IPS-18a (cell line): ENCODE measurements around the gene TBX21.
A peak's percentile ranks its signal among the peaks of the same experiment; 100 is the strongest.

Source experiments
- H3K27ac ChIP-seq: one replicate; pipeline ENCODE4 v1.5.1; 2013; ENCODE audit warnings: low read length
- H3K27me3 ChIP-seq: one replicate; pipeline ENCODE4 v1.6.1; 2013; ENCODE audit warnings: mild to moderate bottlenecking, low read length; ENCODE audit not compliant: control insufficient read depth, insufficient read depth
- H3K36me3 ChIP-seq: one replicate; pipeline ENCODE4 v1.6.1; 2013; ENCODE audit warnings: low read depth, low read length; ENCODE audit not compliant: control insufficient read depth
- H3K4me1 ChIP-seq: one replicate; pipeline ENCODE4 v1.6.1; 2013; ENCODE audit warnings: low read depth, low read length; ENCODE audit not compliant: control insufficient read depth
- H3K4me3 ChIP-seq: one replicate; pipeline ENCODE4 v1.5.1; 2013; ENCODE audit warnings: low read length
- H3K9ac ChIP-seq: one replicate; pipeline ENCODE4 v1.6.1; 2013; ENCODE audit warnings: mild to moderate bottlenecking, low read length, moderate library complexity
- H3K9me3 ChIP-seq: one replicate; pipeline ENCODE4 v1.6.1; 2013; ENCODE audit warnings: low read depth, low read length; ENCODE audit not compliant: control insufficient read depth

Gene TBX21

GRCh38 chr17:47728214-47728877, 4.7 kb upstream of the TBX21 start:
- Histone ChIP-seq H3K4me3 (no peak overlapping the region), H3K9me3 (no peaks in the 10 kb centered on the region), H3K36me3 (no peaks in the 10 kb centered on the region), H3K27me3 (peaks cover 32% of the 10 kb centered on the region), H3K4me1 (peaks cover 4% of the 10 kb centered on the region), H3K9ac (no peak overlapping the region), H3K27ac (no peak overlapping the region)

GRCh38 chr17:47729476-47729875, 3.6 kb upstream of the TBX21 start:
- peaks cover 43% of the 10 kb centered on the region for H3K27me3 ChIP-seq
- H3K9me3 ChIP-seq, result no peaks in the 10 kb centered on the region

GRCh38 chr17:47730681-47731080, 2.4 kb upstream of the TBX21 start:
- Histone ChIP-seq H3K4me3 (no peak overlapping the region), H3K4me1 (peaks cover 4% of the 10 kb centered on the region), H3K36me3 (no peaks in the 10 kb centered on the region), H3K9me3 (no peaks in the 10 kb centered on the region), H3K27me3 (peaks cover 56% of the 10 kb centered on the region), H3K9ac (no peak overlapping the region), H3K27ac (no peak overlapping the region)

More at GRCh38 chr17:47729476-47729875, 3.6 kb upstream of the TBX21 start:
- H3K36me3 ChIP-seq, result no peaks in the 10 kb centered on the region
- H3K4me3 ChIP-seq, result no peak overlapping the region
- no peak overlapping the region for H3K27ac ChIP-seq
- H3K9ac ChIP-seq, result no peak overlapping the region
- peaks cover 4% of the 10 kb centered on the region for H3K4me1 ChIP-seq

- Histone ChIP-seq H3K9ac (no peak overlapping the region), H3K27me3 (peaks cover 63% of the 10 kb centered on the region), H3K27ac (no peak overlapping the region), H3K4me1 (peaks cover 4% of the 10 kb centered on the region), H3K9me3 (no peaks in the 10 kb centered on the region), H3K4me3 (no peak overlapping the region), H3K36me3 (no peaks in the 10 kb centered on the region)
Observed at GRCh38 chr17:47731396-47731795, 1.6 kb upstream of the TBX21 start.

GRCh38 chr17:47732399-47733046, 513 bp upstream of the TBX21 start:
- Histone ChIP-seq H3K4me1 (peaks cover 4% of the 10 kb centered on the region), H3K4me3 (peak overlapping the region; percentile 47), H3K36me3 (no peaks in the 10 kb centered on the region), H3K9me3 (no peaks in the 10 kb centered on the region), H3K27ac (no peak overlapping the region), H3K9ac (no peak overlapping the region), H3K27me3 (peaks cover 69% of the 10 kb centered on the region)

- H3K4me1 ChIP-seq, result peaks cover 4% of the 10 kb centered on the region
- H3K9me3 ChIP-seq, result no peaks in the 10 kb centered on the region
- peak overlapping the region; percentile 47 for H3K4me3 ChIP-seq
- H3K27me3 ChIP-seq, result peaks cover 69% of the 10 kb centered on the region
- H3K36me3 ChIP-seq, result no peaks in the 10 kb centered on the region
- no peak overlapping the region for H3K27ac ChIP-seq
- H3K9ac ChIP-seq, result no peak overlapping the region
Observed at GRCh38 chr17:47733674-47734410, 806 bp downstream of the TBX21 start.

- Histone ChIP-seq H3K4me3 (no peak overlapping the region), H3K27ac (no peak overlapping the region), H3K36me3 (no peaks in the 10 kb centered on the region), H3K27me3 (peaks cover 69% of the 10 kb centered on the region), H3K9me3 (no peaks in the 10 kb centered on the region), H3K4me1 (peaks cover 4% of the 10 kb centered on the region), H3K9ac (no peak overlapping the region)
Observed at GRCh38 chr17:47735139-47735464, 2.1 kb downstream of the TBX21 start.

GRCh38 chr17:47735536-47736011, 2.5 kb downstream of the TBX21 start:
- Histone ChIP-seq H3K27me3 (peaks cover 64% of the 10 kb centered on the region), H3K9ac (no peak overlapping the region), H3K36me3 (no peaks in the 10 kb centered on the region), H3K27ac (no peak overlapping the region), H3K4me3 (no peak overlapping the region), H3K4me1 (peaks cover 4% of the 10 kb centered on the region), H3K9me3 (no peaks in the 10 kb centered on the region)

GRCh38 chr17:47736501-47737495, 3.8 kb downstream of the TBX21 start:
- Histone ChIP-seq H3K4me1 (peaks cover 4% of the 10 kb centered on the region), H3K36me3 (no peaks in the 10 kb centered on the region), H3K27ac (no peak overlapping the region), H3K9me3 (no peaks in the 10 kb centered on the region), H3K4me3 (no peak overlapping the region), H3K9ac (no peak overlapping the region), H3K27me3 (peaks cover 52% of the 10 kb centered on the region)

- no peaks in the 10 kb centered on the region for H3K4me1 ChIP-seq
- peaks cover 38% of the 10 kb centered on the region for H3K27me3 ChIP-seq
- H3K36me3 ChIP-seq, result no peaks in the 10 kb centered on the region
- H3K27ac ChIP-seq, result no peak overlapping the region
- H3K4me3 ChIP-seq, result no peak overlapping the region
- H3K9me3 ChIP-seq, result no peaks in the 10 kb centered on the region
- no peak overlapping the region for H3K9ac ChIP-seq
Observed at GRCh38 chr17:47738178-47738577, 5.1 kb downstream of the TBX21 start.

- Histone ChIP-seq H3K4me3 (no peak overlapping the region), H3K27ac (no peak overlapping the region), H3K36me3 (no peaks in the 10 kb centered on the region), H3K27me3 (peaks cover 29% of the 10 kb centered on the region), H3K9ac (no peak overlapping the region), H3K4me1 (no peaks in the 10 kb centered on the region), H3K9me3 (no peaks in the 10 kb centered on the region)
Observed at GRCh38 chr17:47739150-47739549, 6.1 kb downstream of the TBX21 start.
